Spinal cord (tissue), 10 donors: Measurements from ENCODE around the gene PRICKLE1. TPM values are rescaled to one million over a fixed set of nuclear protein-coding genes. Genes with fewer than 3 reads are reported as not detected.

Source experiments
- DNase-seq, 6 donors: peaks; one replicate each; pipeline versions ENCODE4 v3.0.0 to v3.0.0-alpha.2; 2013 to 2015; ENCODE audit warnings: low spot score in 6 of 6, low read depth in 4 of 6
- H3K27ac ChIP-seq: one replicate; pipeline ENCODE4 v1.5.1; 2013; ENCODE audit warnings: low read depth, low read length, control low read depth
- H3K27me3 ChIP-seq: one replicate; pipeline ENCODE4 v1.6.1; 2013; ENCODE audit warnings: low read length; ENCODE audit not compliant: control insufficient read depth, insufficient read depth
- H3K36me3 ChIP-seq: one replicate; pipeline ENCODE4 v1.6.1; 2013; ENCODE audit warnings: low read length; ENCODE audit not compliant: control insufficient read depth, insufficient read depth
- H3K4me1 ChIP-seq: one replicate; pipeline ENCODE4 v1.6.1; 2013; ENCODE audit warnings: low read length; ENCODE audit not compliant: control insufficient read depth, insufficient read depth
- H3K4me3 ChIP-seq: one replicate; pipeline ENCODE4 v1.5.1; 2013; ENCODE audit warnings: low read depth, low read length, control low read depth
- H3K9me3 ChIP-seq: one replicate; pipeline ENCODE4 v1.6.1; 2013; ENCODE audit warnings: low read length; ENCODE audit not compliant: control insufficient read depth, insufficient read depth
- WGBS: methylation state at CpG from one replicate; pipeline ENCODE4 v1.1.5; 2013; ENCODE audit warnings: missing lambda C conversion rate; ENCODE audit not compliant: insufficient coverage; 5-methylcytosine and 5-hydroxymethylcytosine counted together
- polyA plus RNA-seq, 2 donors: library from polyadenylated mRNA; unstranded; fragments of 120-200 nt; gene quantifications; one replicate each; pipeline ENCODE4 v1.2.1, GENCODE V29; 2013; ENCODE audit not compliant: insufficient read length in 2 of 2
- total RNA-seq, 2 donors: library from RNA; depleted of rRNA in 1 of 2; stranded (reverse); fragments of 120-200 nt in 1 of 2; fragments of >200 nt in 1 of 2; gene quantifications; one replicate each; pipeline versions ENCODE4 v1.2.3 to v1.2.4, GENCODE V29; 2013 to 2014
- donor health status: healthy.

Gene PRICKLE1
- total and polyA plus RNA-seq, 4 donors = 23.1 to 74.6 (median 55.2) TPM

DNA sequence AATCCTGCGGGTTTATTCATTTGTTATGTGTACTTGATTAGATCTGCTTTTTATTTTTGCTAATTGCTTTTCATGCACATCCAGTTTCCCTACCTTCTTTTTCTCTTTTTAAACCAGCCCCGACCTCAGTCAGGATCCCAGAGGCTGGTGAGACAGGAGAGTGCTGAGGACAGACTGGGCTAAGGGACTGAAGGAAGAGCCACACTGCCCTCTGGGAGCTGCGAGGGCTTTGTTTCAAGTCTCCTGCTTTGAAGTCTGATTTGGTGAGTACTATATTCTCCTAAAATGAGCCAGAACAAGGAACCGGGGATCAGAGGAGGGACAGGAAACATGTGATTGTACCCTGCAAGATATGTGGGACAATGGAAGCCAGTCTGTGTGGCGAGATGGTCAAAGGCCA is 23.9 kb downstream of the PRICKLE1 start:
- no peak for DNase-seq
- Histone ChIP-seq H3K27ac (no peak overlapping the region), H3K36me3 (no peaks in the 10 kb centered on the region), H3K9me3 (no peaks in the 10 kb centered on the region), H3K27me3 (no peaks in the 10 kb centered on the region), H3K4me3 (no peak overlapping the region), H3K4me1 (no peaks in the 10 kb centered on the region)
- WGBS = 38% methylated on average over 3 of the region's 5 CpGs

DNA sequence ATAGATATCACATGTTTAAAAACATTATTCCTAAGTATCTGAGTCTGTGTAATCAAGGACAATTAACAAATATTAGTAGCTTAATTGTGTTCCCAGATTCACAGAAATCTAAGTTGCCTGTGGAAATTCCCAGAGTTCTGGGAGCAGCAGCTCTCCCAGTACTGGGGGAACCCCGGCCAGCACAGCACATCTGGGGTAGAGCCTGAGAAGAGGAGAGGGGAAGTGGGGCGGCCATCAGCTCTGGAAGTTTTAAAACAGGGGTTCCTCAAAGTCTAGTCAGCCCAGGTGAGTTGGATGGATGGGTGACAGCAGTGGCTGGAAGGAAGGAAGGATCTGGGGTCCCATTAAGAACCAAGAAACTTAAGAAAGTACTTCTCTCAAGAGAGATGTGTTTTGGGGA is 24.6 kb downstream of the PRICKLE1 start:
- H3K4me3 ChIP-seq = no peak overlapping the region
- no peak for DNase-seq
- no peaks in the 10 kb centered on the region for H3K36me3 ChIP-seq
- no peak overlapping the region for H3K27ac ChIP-seq
- H3K27me3 ChIP-seq = no peaks in the 10 kb centered on the region
- H3K9me3 ChIP-seq = no peaks in the 10 kb centered on the region
- H3K4me1 ChIP-seq = no peaks in the 10 kb centered on the region
- 70% methylated on average over 2 of the region's 2 CpGs for WGBS

- Histone ChIP-seq H3K27ac (no peak overlapping the region), H3K36me3 (no peaks in the 10 kb centered on the region), H3K27me3 (no peaks in the 10 kb centered on the region), H3K9me3 (no peaks in the 10 kb centered on the region), H3K4me3 (no peak overlapping the region), H3K4me1 (no peaks in the 10 kb centered on the region)
- no CpG with 5 or more reads among the region's 3 CpGs for WGBS
- DNase-seq = no peak
Measured at GRCh38 chr12:42564556-42564955, 25.0 kb downstream of the PRICKLE1 start.

GRCh38 chr12:42560977-42561376 is 28.6 kb downstream of the PRICKLE1 start:
- H3K36me3 ChIP-seq = no peaks in the 10 kb centered on the region
- no CpG with 5 or more reads among the region's 1 CpG for WGBS
- no peaks in the 10 kb centered on the region for H3K4me1 ChIP-seq
- H3K9me3 ChIP-seq = no peaks in the 10 kb centered on the region
- H3K4me3 ChIP-seq = no peak overlapping the region
- H3K27me3 ChIP-seq = no peaks in the 10 kb centered on the region
- DNase-seq = no peak
- H3K27ac ChIP-seq = no peak overlapping the region

- no peak for DNase-seq
- peaks cover 3% of the 10 kb centered on the region for H3K4me1 ChIP-seq
- no peaks in the 10 kb centered on the region for H3K9me3 ChIP-seq
- H3K27me3 ChIP-seq = no peaks in the 10 kb centered on the region
- 70% methylated on average over 2 of the region's 3 CpGs for WGBS
- no peaks in the 10 kb centered on the region for H3K36me3 ChIP-seq
- no peak overlapping the region for H3K27ac ChIP-seq
- H3K4me3 ChIP-seq = no peak overlapping the region
Measured at GRCh38 chr12:42557586-42558172, 31.9 kb downstream of the PRICKLE1 start.

DNA sequence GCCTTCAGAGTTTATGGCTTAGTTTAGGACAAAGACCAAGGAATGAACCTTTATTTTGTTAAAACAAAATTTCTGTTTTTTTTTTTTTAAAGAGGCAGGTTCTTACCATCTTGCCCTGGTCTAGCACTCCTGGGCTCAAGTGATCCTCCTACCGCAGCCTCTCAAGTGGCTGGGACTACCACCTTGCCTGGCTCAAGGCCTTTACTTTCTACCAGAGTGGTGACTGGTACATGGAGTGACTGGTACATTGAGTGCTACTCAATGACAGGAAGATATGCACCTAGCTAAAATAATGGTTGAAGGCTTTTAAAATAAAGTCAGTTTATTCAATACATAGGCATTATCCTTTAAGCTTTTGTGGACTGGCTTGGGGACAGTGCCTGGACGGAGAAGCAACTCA is 32.6 kb downstream of the PRICKLE1 start:
- no peak overlapping the region for H3K4me3 ChIP-seq
- 100% methylated on average over 1 of the region's 2 CpGs for WGBS
- H3K27me3 ChIP-seq = no peaks in the 10 kb centered on the region
- no peaks in the 10 kb centered on the region for H3K36me3 ChIP-seq
- peaks cover 3% of the 10 kb centered on the region for H3K4me1 ChIP-seq
- H3K27ac ChIP-seq = no peak overlapping the region
- DNase-seq = no peak
- H3K9me3 ChIP-seq = no peaks in the 10 kb centered on the region

DNA sequence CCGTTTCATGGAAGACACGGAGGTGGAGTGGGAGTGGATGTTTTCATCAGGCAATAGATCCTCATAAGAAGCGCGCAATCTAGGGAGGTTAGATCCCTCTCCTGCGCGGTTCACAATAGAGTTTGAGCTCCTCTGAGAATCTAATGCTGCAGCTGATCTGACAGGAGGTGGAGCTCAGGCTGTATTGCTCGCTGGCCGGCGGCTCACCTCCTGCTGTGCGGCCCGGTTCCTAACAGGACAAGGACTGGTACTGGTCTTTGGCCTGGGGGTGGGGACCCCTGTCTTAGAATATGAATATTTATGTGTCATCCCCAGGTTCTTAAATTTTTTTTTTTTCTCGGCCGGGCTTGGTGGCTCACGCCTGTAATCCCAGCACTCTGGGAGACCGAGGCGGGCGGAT is 36.7 kb downstream of the PRICKLE1 start:
- WGBS = 41% methylated on average over 10 of the region's 17 CpGs
- Histone ChIP-seq H3K36me3 (no peaks in the 10 kb centered on the region), H3K9me3 (no peaks in the 10 kb centered on the region), H3K4me3 (no peak overlapping the region), H3K27ac (no peak overlapping the region), H3K27me3 (no peaks in the 10 kb centered on the region), H3K4me1 (peaks cover 3% of the 10 kb centered on the region)
- peak in 1 of 6 donors; percentile 21 for DNase-seq

- peaks cover 3% of the 10 kb centered on the region for H3K4me1 ChIP-seq
- DNase-seq = peak in 1 of 6 donors; percentile 24
- no peaks in the 10 kb centered on the region for H3K36me3 ChIP-seq
- H3K27me3 ChIP-seq = no peaks in the 10 kb centered on the region
- H3K4me3 ChIP-seq = no peak overlapping the region
- no peak overlapping the region for H3K27ac ChIP-seq
- no peaks in the 10 kb centered on the region for H3K9me3 ChIP-seq
Measured at GRCh38 chr12:42550800-42551199, 38.7 kb downstream of the PRICKLE1 start.

GRCh38 chr12:42546709-42547108 is 42.8 kb downstream of the PRICKLE1 start:
- DNase-seq = no peak
- WGBS = no CpG with 5 or more reads among the region's 2 CpGs
- no peaks in the 10 kb centered on the region for H3K4me1 ChIP-seq
- no peaks in the 10 kb centered on the region for H3K27me3 ChIP-seq
- H3K27ac ChIP-seq = no peak overlapping the region
- H3K4me3 ChIP-seq = no peak overlapping the region
- no peaks in the 10 kb centered on the region for H3K36me3 ChIP-seq
- no peaks in the 10 kb centered on the region for H3K9me3 ChIP-seq

DNA sequence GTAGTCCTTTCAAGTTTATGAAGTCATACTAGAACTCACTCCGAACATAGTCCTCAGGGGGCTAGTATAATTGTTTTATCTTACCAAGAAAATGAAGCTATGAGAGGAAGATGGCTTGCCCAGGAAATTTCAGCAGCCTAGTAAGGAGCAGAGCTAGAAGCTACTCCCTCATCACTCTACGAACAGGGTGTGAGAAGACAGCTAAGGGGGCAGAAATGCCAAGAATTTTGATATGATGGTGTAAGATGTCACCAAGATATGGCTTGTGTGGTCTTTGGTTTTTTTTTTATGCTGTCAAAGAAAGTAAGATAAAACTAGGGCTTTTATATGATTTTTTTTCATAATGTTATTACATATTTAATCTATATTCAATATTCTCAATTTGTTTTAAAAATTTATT is 47.6 kb downstream of the PRICKLE1 start:
- Histone ChIP-seq H3K4me3 (no peak overlapping the region), H3K27me3 (no peaks in the 10 kb centered on the region), H3K9me3 (no peaks in the 10 kb centered on the region), H3K27ac (no peak overlapping the region), H3K36me3 (no peaks in the 10 kb centered on the region), H3K4me1 (no peaks in the 10 kb centered on the region)
- 100% methylated on average over 1 of the region's 2 CpGs for WGBS
- no peak for DNase-seq
